Epithelial cell of proximal tubule (primary cell): ENCODE data around the gene CDAN1. TPM values are rescaled to one million over a fixed set of nuclear protein-coding genes. Genes with fewer than 3 reads are reported as not detected.
"Not testable (repeated sequence)": the region's sequence is repeated elsewhere in the genome, so short reads cannot be mapped to it uniquely, and the experiment has no call there.

Experiments
- DNase-seq: peaks from one replicate; pipeline ENCODE4 v3.0.0-alpha.2; 2011; ENCODE audit warnings: low read depth
- H3K4me3 ChIP-seq: 2 replicates; pipeline ENCODE4 v1.5.1; 2011; ENCODE audit warnings: low read depth, mild to moderate bottlenecking, low read length
- total RNA-seq: library from RNA; depleted of rRNA; stranded (reverse); fragments of >200 nt; gene quantifications from 2 replicates; pipeline ENCODE4 v1.2.3, GENCODE V29; 2015
- TF ChIP-seq, protein P1 (sequence below): conservative IDR thresholded peaks from 2 replicates; pipeline ENCODE4 v1.5.1; 2012; ENCODE audit warnings: low read depth, mild to moderate bottlenecking, low read length

The CDAN1 gene
- total RNA-seq, 1 donor from 2014 or later, result 16.4 TPM

DNA sequence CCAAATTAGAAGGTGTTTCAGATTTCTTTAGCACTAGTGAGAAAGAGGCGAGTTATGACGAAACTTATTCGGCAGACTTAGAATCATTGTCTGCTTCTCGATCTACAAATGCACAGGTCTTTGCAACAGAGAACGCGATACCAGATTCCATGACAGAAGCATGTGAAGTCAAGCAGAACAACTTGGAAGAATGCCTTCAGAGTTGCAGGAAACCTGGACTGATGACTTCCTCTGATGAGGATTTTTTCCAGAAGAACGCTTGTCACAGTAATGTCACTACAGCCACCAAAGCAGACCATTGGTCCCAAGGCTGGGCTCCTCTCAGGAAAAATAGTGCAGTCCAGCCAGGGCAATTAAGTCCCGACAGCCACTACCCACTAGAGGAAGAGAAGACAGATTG, 50.6 kb downstream of the CDAN1 start:
- H3K4me3 ChIP-seq, result no peak overlapping the region
- TF ChIP-seq, protein P1, sequence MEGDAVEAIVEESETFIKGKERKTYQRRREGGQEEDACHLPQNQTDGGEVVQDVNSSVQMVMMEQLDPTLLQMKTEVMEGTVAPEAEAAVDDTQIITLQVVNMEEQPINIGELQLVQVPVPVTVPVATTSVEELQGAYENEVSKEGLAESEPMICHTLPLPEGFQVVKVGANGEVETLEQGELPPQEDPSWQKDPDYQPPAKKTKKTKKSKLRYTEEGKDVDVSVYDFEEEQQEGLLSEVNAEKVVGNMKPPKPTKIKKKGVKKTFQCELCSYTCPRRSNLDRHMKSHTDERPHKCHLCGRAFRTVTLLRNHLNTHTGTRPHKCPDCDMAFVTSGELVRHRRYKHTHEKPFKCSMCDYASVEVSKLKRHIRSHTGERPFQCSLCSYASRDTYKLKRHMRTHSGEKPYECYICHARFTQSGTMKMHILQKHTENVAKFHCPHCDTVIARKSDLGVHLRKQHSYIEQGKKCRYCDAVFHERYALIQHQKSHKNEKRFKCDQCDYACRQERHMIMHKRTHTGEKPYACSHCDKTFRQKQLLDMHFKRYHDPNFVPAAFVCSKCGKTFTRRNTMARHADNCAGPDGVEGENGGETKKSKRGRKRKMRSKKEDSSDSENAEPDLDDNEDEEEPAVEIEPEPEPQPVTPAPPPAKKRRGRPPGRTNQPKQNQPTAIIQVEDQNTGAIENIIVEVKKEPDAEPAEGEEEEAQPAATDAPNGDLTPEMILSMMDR, result no peak

DNA sequence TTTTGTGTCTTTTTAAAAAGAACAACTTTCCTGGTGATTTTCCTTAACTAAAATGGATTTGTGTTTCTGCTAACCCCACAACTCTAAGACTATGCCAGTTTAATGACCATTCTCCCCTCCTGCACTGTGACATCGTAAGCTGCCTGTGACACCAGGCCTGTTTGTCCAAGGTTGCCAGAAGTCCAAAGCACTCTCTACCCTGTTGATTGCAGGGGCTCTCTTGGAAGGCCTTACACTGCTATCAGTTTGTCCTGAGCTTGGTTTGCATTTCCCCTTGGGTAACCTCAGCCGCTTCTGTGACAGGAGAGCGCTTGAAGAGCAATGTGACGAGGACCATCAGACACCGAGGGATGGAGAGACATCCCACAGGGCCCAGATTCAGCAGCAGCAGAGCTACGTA, 55.8 kb downstream of the CDAN1 start:
- DNase-seq, result no peak
- H3K4me3 ChIP-seq, result no peak overlapping the region
- TF ChIP-seq, protein P1, result no peak

More for the DNA sequence above, 50.6 kb downstream of the CDAN1 start:
- no peak for DNase-seq

DNA sequence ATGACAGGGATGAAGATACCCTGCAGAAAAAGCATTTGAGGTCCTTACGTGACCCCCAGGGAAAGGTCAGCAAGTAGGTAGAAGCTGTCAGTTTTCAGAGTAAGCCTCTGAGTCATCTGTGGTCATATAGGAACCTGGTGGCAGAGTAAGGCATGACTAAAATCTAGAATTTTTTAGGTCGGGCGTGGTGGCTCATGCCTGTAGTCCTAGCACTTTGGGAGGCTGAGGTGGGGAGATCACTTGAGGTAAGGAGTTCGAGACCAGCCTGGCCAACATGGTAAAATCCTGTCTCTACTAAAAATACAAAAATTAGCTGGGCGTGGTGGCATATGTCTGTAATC, 56.8 kb downstream of the CDAN1 start:
- not testable (repeated sequence) for H3K4me3 ChIP-seq, DNase-seq

DNA sequence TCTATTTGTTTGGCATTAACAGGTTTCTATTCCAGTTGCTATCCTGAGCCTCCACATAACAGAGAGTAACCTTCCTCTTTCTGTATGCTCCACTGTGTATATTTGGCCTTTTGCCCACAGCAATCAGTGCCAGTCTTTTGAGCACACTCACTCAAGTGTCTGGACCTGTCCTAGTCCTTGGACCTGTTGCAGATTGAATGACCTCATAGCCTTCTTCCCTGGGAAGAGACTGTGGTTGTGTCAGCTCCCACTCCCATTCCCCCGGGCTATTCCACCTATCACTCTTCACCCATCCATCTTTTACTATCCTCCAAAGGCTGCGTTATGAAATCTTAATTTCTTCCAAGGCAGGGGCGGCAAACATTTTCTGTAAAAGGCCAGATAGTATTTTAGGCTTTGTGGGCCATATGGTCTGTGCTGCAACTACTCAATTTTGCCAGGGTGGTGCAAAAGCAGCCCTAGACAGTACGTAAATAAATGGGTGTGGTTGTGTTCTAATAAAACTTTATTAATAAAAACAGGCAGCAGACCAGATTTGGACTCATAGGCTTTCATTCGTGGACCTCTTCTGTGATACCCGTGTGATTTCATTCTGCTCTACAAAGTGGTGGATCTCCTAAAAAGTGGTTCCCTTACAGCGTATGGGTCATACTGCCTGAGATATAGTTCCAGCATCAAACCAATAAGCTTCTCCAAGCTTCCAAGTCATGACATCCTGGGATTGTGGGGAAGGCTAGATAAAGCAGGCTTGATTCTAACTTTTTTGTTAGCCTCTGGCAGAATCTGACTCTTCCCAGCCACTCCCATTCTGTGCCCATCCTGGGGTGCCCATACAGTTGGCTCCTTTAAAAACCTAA, 57.4 kb downstream of the CDAN1 start:
- TF ChIP-seq, protein P1, result no peak
- peak; percentile 4 for DNase-seq
- H3K4me3 ChIP-seq, result no peak overlapping the region

DNA sequence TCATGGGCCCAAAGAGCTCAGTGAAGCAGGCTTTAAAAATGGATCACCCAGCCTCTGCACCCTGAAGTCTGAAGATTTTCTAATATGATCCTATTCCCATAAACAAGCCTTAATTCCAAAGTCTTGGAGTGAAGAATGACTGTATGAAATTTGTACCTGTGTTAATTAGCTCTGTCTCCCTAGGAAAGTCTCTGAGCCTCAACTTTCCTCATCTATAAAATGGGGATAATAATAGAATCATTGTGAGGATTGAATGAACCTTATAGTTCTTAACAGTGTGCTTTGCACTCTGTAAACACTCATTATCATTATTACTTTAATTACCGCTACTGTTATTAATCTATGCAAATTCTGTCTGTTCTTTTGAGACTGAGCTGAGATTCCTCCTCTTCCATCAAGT, 61.9 kb downstream of the CDAN1 start:
- TF ChIP-seq, protein P1, result no peak
- no peak overlapping the region for H3K4me3 ChIP-seq
- DNase-seq, result no peak

DNA sequence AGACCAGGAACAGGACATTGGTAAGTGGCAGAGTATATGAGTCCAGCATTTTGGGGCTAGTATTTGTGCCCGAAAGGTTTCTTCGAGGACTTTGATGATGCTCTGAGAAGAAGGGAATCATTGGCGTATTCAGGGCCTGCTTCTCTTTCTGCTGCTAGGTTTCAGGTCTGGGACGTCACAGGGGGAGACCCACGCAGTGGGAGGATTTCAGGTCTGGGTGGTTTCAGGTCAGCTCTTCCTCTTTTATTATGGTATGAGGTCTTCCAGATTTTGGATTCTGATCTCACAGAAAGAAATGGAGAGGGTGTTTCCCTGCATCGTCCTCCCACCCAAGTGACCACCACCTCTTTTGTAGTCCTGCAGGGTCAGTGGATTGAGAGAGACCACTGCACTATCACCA, 62.5 kb downstream of the CDAN1 start:
- TF ChIP-seq, protein P1, result no peak
- H3K4me3 ChIP-seq, result no peak overlapping the region
- no peak for DNase-seq

Other genes starting within 250 kb of the CDAN1 start
- gene ZNF106, start 246.0 kb downstream of the CDAN1 start, total RNA-seq, result 26.8 and 27.1 TPM in 2 replicates
- 68.6 and 76.4 TPM in 2 replicates for gene SNAP23, start 241.5 kb downstream of the CDAN1 start, total RNA-seq
- 14.7 and 20.3 TPM in 2 replicates for gene LRRC57, start 188.3 kb downstream of the CDAN1 start, total RNA-seq
- gene HAUS2, start 188.3 kb downstream of the CDAN1 start, total RNA-seq, result 54.0 and 77.5 TPM in 2 replicates
- gene STARD9, start 161.5 kb downstream of the CDAN1 start, total RNA-seq, result 2.4 and 5.4 TPM in 2 replicates
- gene TTBK2, start 183.7 kb upstream of the CDAN1 start, total RNA-seq, result 5.8 and 7.7 TPM in 2 replicates